PC-3 (cell line): Measurements from ENCODE around the gene KRT86. TPM values are rescaled to one million over a fixed set of nuclear protein-coding genes. Genes with fewer than 3 reads are reported as not detected.
A peak's percentile ranks its signal among the peaks of the same experiment; 100 is the strongest.

Experiments
- ATAC-seq: fragments of 200-7000 bp; cut with Tn5 transposase; 2 replicates; pipeline ENCODE4 v1.9.1; 2020; ENCODE audit warnings: mild to moderate bottlenecking, moderate library complexity
- BruUV-seq: library from RNA; stranded (reverse); fragments of 400-500 nt; replicated peaks from 2 replicates; lab custom pipeline; 2021; lab: Mats Ljungman, UMichigan
- CTCF ChIA-PET: fragments of 300-600 bp; sonication (Branson Sonifier 250); formaldehyde crosslinking; loops from one replicate; lab custom pipeline; 2022; ENCODE audit warnings: antibody characterized with exemption; lab: Charles Lee
- POLR2A ChIA-PET: fragments of 300-600 bp; sonication (Branson Sonifier 250); formaldehyde crosslinking; loops from one replicate; lab custom pipeline; 2022; ENCODE audit warnings: antibody characterized with exemption; ENCODE audit not compliant: unreplicated experiment; lab: Charles Lee
- DNase-seq: peaks from one replicate; pipeline ENCODE4 v3.0.0-alpha.2; 2015
- H2AFZ ChIP-seq: fragments of 300-600 bp; sonication (generic); 2 replicates; pipeline ENCODE4 v1.6.0; 2016; ENCODE audit warnings: antibody characterized with exemption, low read length
- H3F3A ChIP-seq: fragments of 300-600 bp; sonication (generic); one replicate; pipeline ENCODE4 v1.6.0; 2017; ENCODE audit warnings: antibody characterized with exemption, low read length, control low read depth, mild to moderate bottlenecking; ENCODE audit not compliant: unreplicated experiment
- H3K27ac ChIP-seq: fragments of 300-600 bp; sonication (generic); 2 replicates; pipeline ENCODE4 v1.5.1; 2016; ENCODE audit warnings: mild to moderate bottlenecking, low read length
- H3K27me3 ChIP-seq: fragments of 300-600 bp; sonication (generic); 2 replicates; pipeline ENCODE4 v1.6.1; 2016; ENCODE audit warnings: low read length, mixed read lengths
- H3K36me3 ChIP-seq: fragments of 300-600 bp; sonication (generic); 2 replicates; pipeline ENCODE4 v1.6.1; 2016; ENCODE audit warnings: low read depth, mixed run types, low read length, mixed read lengths
- H3K4me1 ChIP-seq: fragments of 300-600 bp; sonication (generic); 2 replicates; pipeline ENCODE4 v1.5.1; 2016; ENCODE audit warnings: low read length; ENCODE audit not compliant: insufficient read depth
- H3K4me2 ChIP-seq: fragments of 300-600 bp; sonication (generic); 2 replicates; pipeline ENCODE4 v1.6.0; 2016; ENCODE audit warnings: low read length
- H3K4me3 ChIP-seq: fragments of 300-600 bp; sonication (generic); 2 replicates; pipeline ENCODE4 v1.5.1; 2016; ENCODE audit warnings: mild to moderate bottlenecking, low read length, mixed read lengths
- H3K79me2 ChIP-seq: fragments of 300-600 bp; sonication (generic); 2 replicates; pipeline ENCODE4 v1.6.1; 2017; ENCODE audit warnings: low read length, mixed read lengths
- H3K9ac ChIP-seq: fragments of 300-600 bp; sonication (generic); 2 replicates; pipeline ENCODE4 v1.6.0; 2016; ENCODE audit warnings: mild to moderate bottlenecking, low read length
- H3K9me2 ChIP-seq: fragments of 300-600 bp; sonication (generic); replicated peaks from 2 replicates; pipeline ENCODE4 v1.6.1; 2016; ENCODE audit warnings: mixed run types, low read length, mixed read lengths
- H3K9me3 ChIP-seq: fragments of 300-600 bp; sonication (generic); 2 replicates; pipeline ENCODE4 v1.6.1; 2016; ENCODE audit warnings: low read length, mixed read lengths
- H4K20me1 ChIP-seq: fragments of 300-600 bp; sonication (generic); 2 replicates; pipeline ENCODE4 v1.6.1; 2016; ENCODE audit warnings: low read length, mixed read lengths
- EZH2 ChIP-seq: fragments of 300-600 bp; sonication (generic); IDR thresholded peaks from one replicate; pipeline ENCODE4 v1.6.1; 2017; ENCODE audit warnings: antibody characterized with exemption, mild to moderate bottlenecking, low read length; ENCODE audit not compliant: unreplicated experiment
- EZH2phosphoT487 ChIP-seq: fragments of 300-600 bp; sonication (generic); IDR thresholded peaks from 2 replicates; pipeline ENCODE4 v1.6.1; 2018; ENCODE audit warnings: mild to moderate bottlenecking, antibody characterized with exemption, low read length, borderline replicate concordance
- intact Hi-C: fragments of 100-400 bp; cut with micrococcal nuclease; formaldehyde crosslinking; loops from 2 replicates; pipeline ENCODE4 v1.9.0; 2023
- total RNA-seq: library from RNA; depleted of rRNA; stranded (reverse); fragments of >200 nt; gene quantifications from 2 replicates; pipeline ENCODE4 v1.2.3, GENCODE V29; 2014
- TF ChIP-seq, protein P1 (sequence below): fragments of 300-600 bp; sonication (generic); conservative IDR thresholded peaks from 2 replicates; pipeline ENCODE4 v1.5.1; 2017; ENCODE audit warnings: antibody characterized with exemption, low read depth, mild to moderate bottlenecking, low read length

The KRT86 gene
- total RNA-seq, 1 experiment from 2014 or later = 1.2 TPM

DNA sequence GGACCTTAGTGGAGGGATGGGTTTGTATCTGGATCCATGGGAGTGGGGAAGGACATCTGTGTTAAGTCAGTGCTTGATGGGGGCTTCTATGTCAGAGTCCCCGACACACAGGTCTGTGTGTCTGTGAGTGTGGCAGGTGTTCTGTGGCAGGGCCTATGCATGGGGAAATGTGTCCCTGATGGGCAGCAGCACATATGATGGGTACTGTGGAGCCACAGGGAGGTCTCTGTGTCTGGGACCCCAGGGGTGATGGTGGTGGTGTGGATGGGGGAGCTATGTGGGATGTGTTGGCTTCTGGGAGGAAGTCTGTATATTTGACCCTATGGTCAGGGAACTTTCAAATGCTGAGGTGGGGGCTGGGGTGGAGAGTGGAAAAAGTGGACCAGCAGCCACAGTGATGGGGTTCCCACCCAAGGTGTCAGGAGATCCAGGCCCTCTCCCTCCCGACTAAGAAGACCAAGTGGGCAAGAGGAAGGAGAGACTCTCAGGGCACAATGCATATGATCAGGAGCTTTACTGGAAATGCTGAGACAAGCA, 24.9 kb upstream of the KRT86 start:
- Histone ChIP-seq H3K4me2 (no peak overlapping the region), H3K36me3 (peaks cover 32% of the 10 kb centered on the region; the same call in 1 of the 2 replicates), H2AFZ (no peak overlapping the region), H3K9me3 (no peaks in the 10 kb centered on the region), H3K27ac (peak overlapping the region; percentile 96), H3K27me3 (no peaks in the 10 kb centered on the region), H3K4me1 (peaks cover 46% of the 10 kb centered on the region), H3K9ac (peak overlapping the region; percentile 5; the same call in 1 of the 2 replicates), H3K4me3 (no peak overlapping the region), H3K79me2 (0 out of 2 replicates have a peak, but pooled peaks cover under 1% of the 10 kb centered on the region), H3F3A (peaks cover 41% of the 10 kb centered on the region), H3K9me2 (no peaks in the 10 kb centered on the region), H4K20me1 (no peaks in the 10 kb centered on the region)
- no TSS peak for BruUV-seq
- no peak for DNase-seq
- ChIA-PET CTCF (no interaction called here), POLR2A (no interaction called here)
- TF ChIP-seq EZH2 = no peak
- TF ChIP-seq EZH2phosphoT487 = no peak
- TF ChIP-seq, protein P1, sequence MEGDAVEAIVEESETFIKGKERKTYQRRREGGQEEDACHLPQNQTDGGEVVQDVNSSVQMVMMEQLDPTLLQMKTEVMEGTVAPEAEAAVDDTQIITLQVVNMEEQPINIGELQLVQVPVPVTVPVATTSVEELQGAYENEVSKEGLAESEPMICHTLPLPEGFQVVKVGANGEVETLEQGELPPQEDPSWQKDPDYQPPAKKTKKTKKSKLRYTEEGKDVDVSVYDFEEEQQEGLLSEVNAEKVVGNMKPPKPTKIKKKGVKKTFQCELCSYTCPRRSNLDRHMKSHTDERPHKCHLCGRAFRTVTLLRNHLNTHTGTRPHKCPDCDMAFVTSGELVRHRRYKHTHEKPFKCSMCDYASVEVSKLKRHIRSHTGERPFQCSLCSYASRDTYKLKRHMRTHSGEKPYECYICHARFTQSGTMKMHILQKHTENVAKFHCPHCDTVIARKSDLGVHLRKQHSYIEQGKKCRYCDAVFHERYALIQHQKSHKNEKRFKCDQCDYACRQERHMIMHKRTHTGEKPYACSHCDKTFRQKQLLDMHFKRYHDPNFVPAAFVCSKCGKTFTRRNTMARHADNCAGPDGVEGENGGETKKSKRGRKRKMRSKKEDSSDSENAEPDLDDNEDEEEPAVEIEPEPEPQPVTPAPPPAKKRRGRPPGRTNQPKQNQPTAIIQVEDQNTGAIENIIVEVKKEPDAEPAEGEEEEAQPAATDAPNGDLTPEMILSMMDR = no peak
- intact Hi-C loops = loop anchor here (5.0 kb wide), 1 partner anchor 78 kb away; no protein-coding TSS in a partner anchor
- no peak for ATAC-seq

- ATAC-seq (no peak), DNase-seq (peak; percentile 35)
- intact Hi-C loops = loop anchor here (5.0 kb wide), 1 partner anchor 77 kb away; no protein-coding TSS in a partner anchor
- peak overlapping the region; percentile 96 for H3K27ac ChIP-seq
- H3K27me3 ChIP-seq = no peaks in the 10 kb centered on the region
- no peaks in the 10 kb centered on the region for H3K79me2 ChIP-seq
- no peak overlapping the region for H3K4me2 ChIP-seq
- H3K4me1 ChIP-seq = peaks cover 39% of the 10 kb centered on the region
- H3K9me2 ChIP-seq = no peaks in the 10 kb centered on the region
- POLR2A ChIA-PET = interaction anchor here (0.6 kb wide), 1 partner anchor 85 kb away, joined by 4 read pairs; no protein-coding TSS in a partner anchor
- peaks cover 40% of the 10 kb centered on the region for H3F3A ChIP-seq
- H3K9me3 ChIP-seq = no peaks in the 10 kb centered on the region
- no peak overlapping the region for H2AFZ ChIP-seq
- no peak overlapping the region for H3K4me3 ChIP-seq
- CTCF ChIA-PET = interaction anchor here (1.1 kb wide), 1 partner anchor 77 kb away, joined by 3 read pairs; no protein-coding TSS in a partner anchor
- peaks cover 30% of the 10 kb centered on the region; the same call in 1 of the 2 replicates for H3K36me3 ChIP-seq
- no peaks in the 10 kb centered on the region for H4K20me1 ChIP-seq
- no TSS peak for BruUV-seq
- H3K9ac ChIP-seq = no peak overlapping the region
- TF ChIP-seq EZH2 (no peak), EZH2phosphoT487 (no peak)
- TF ChIP-seq, protein P1 = no peak
These were observed 24.1 kb upstream of the KRT86 start for GRCh38 chr12:52250048-52250990.
